K562 (cell line): ENCODE measurements around the gene CYP46A1. TPM values are rescaled to one million over a fixed set of nuclear protein-coding genes. Genes with fewer than 3 reads are reported as not detected.

Experiments
- ATAC-seq: fragments of 200-7000 bp; cut with Tn5 transposase; 3 replicates; pipeline ENCODE4 v1.9.1; 2020; ENCODE audit warnings: moderate library complexity
- BruUV-seq: library from RNA; stranded (reverse); fragments of 400-500 nt; replicated peaks from 2 replicates; lab custom pipeline; 2021; lab: Mats Ljungman, UMichigan
- CTCF ChIA-PET: fragments of 300-600 bp; formaldehyde crosslinking; extraction: SDS; loops from one replicate; lab custom pipeline; 2021; ENCODE audit warnings: low intra/inter-chr PET ratio; lab: Yijun Ruan, JAX
- POLR2A ChIA-PET: fragments of 300-600, 350-650 bp; sonication (Branson Sonifier 250); formaldehyde crosslinking; extraction: SDS; loops from one replicate; lab custom pipeline; 2021; ENCODE audit warnings: antibody characterized with exemption, inconsistent platforms; lab: Yijun Ruan, JAX
- DNase-seq, 4 experiments: peaks; one replicate each; pipeline versions ENCODE4 v3.0.0 to v3.0.0-alpha.2; 2011 to 2018; ENCODE audit warnings: low spot score in 3 of 4, mixed read lengths in 3 of 4; ENCODE audit errors: extremely low read depth in 1 of 4
- FAIRE-seq: peaks from 2 replicates; lab custom pipeline; 2011; peaks lifted over from hg19 to GRCh38; lab: Jason Lieb, UNC
- H2AFZ ChIP-seq: 2 replicates; pipeline ENCODE4 v1.6.0; 2011; ENCODE audit warnings: low read depth, low read length, control low read depth, inconsistent platforms
- H3K27ac ChIP-seq: fragments of 200-600 bp; 3 replicates; pipeline ENCODE4 v1.8.0; 2011; ENCODE audit warnings: low read depth, mild to moderate bottlenecking, control low read depth, inconsistent platforms, low read length, moderate library complexity, mixed read lengths; ENCODE audit errors: extremely low read depth
- H3K27me3 ChIP-seq, 2 experiments: fragments of 300-600 bp in 1 of 2; 2 replicates in 1 of 2; 3 replicates in 1 of 2; pipeline versions ENCODE4 v1.6.0 to v1.8.0; 2011; ENCODE audit warnings: inconsistent platforms in 2 of 2, low read length in 2 of 2, mild to moderate bottlenecking in 1 of 2, mixed read lengths in 1 of 2, moderate library complexity in 1 of 2; ENCODE audit not compliant: control insufficient read depth in 2 of 2, insufficient read depth in 2 of 2
- H3K36me3 ChIP-seq: fragments of 300-600 bp; 3 replicates; pipeline ENCODE4 v1.8.0; 2011; ENCODE audit warnings: mild to moderate bottlenecking, low read length, inconsistent platforms; ENCODE audit not compliant: control insufficient read depth, insufficient read depth
- H3K4me1 ChIP-seq, 2 experiments: fragments of 200-600 bp in 1 of 2; replicated peaks in 1 of 2; 2 replicates in 1 of 2; 3 replicates in 1 of 2; pipeline versions ENCODE4 v1.5.1 to v1.8.0; 2011; ENCODE audit warnings: inconsistent platforms in 2 of 2, low read length in 2 of 2, mild to moderate bottlenecking in 1 of 2, mixed read lengths in 1 of 2, moderate library complexity in 1 of 2; ENCODE audit not compliant: control insufficient read depth in 2 of 2, insufficient read depth in 2 of 2
- H3K4me2 ChIP-seq: 2 replicates; pipeline ENCODE4 v1.6.1; 2011; ENCODE audit warnings: low read length, control low read depth, inconsistent platforms, mixed read lengths; ENCODE audit not compliant: insufficient read depth
- H3K4me3 ChIP-seq: fragments of 200-600 bp; sonication (generic), shearing (Covaris generic); 2 replicates; pipeline ENCODE4 v1.5.1; 2016; ENCODE audit warnings: control low read depth, inconsistent platforms
- H3K79me2 ChIP-seq: fragments of 200-600 bp; 3 replicates; pipeline ENCODE4 v1.8.0; 2011; ENCODE audit warnings: low read length, inconsistent platforms; ENCODE audit not compliant: control insufficient read depth, insufficient read depth
- H3K9ac ChIP-seq, 2 experiments: 2 replicates each; pipeline versions ENCODE4 v1.6.0 to v1.6.1; 2011; ENCODE audit warnings: low read depth in 2 of 2, low read length in 2 of 2, control low read depth in 1 of 2, inconsistent platforms in 1 of 2, mild to moderate bottlenecking in 1 of 2, mixed read lengths in 1 of 2; ENCODE audit not compliant: insufficient read depth in 1 of 2
- H3K9me1 ChIP-seq: one replicate; pipeline ENCODE4 v1.6.0; 2011; ENCODE audit warnings: inconsistent platforms, mild to moderate bottlenecking, low read length, moderate library complexity; ENCODE audit not compliant: control insufficient read depth, insufficient read depth
- H3K9me3 ChIP-seq: replicated peaks from 2 replicates; pipeline ENCODE4 v1.5.1; 2011; ENCODE audit warnings: low read depth, low read length, inconsistent platforms; ENCODE audit not compliant: control insufficient read depth, insufficient read depth
- H4K20me1 ChIP-seq: replicated peaks from 2 replicates; pipeline ENCODE4 v1.6.1; 2011; ENCODE audit warnings: low read length, inconsistent platforms, mixed read lengths; ENCODE audit not compliant: control insufficient read depth, insufficient read depth
- CXXC5 ChIP-seq: fragments of 250-450 bp; sonication (Bioruptor Pico); IDR thresholded peaks from 2 replicates; pipeline ENCODE4 v1.8.0; 2022; ENCODE audit warnings: inconsistent platforms, mild to moderate bottlenecking, moderate library complexity
- ELF4 ChIP-seq: fragments of 450-650 bp; formaldehyde crosslinking; IDR thresholded peaks from 2 replicates; pipeline ENCODE4 v1.4.0; 2022; ENCODE audit warnings: missing genetic modification characterization
- HNRNPK ChIP-seq: fragments of 200-400 bp; formaldehyde crosslinking; IDR thresholded peaks from one replicate; pipeline ENCODE4 v1.6.1; 2018; ENCODE audit warnings: mild to moderate bottlenecking, low read depth, low read length; ENCODE audit not compliant: poor library complexity, severe bottlenecking
- JUNB ChIP-seq: fragments of 450-650 bp; formaldehyde crosslinking; conservative IDR thresholded peaks from 2 replicates; pipeline ENCODE4 v1.4.0; 2020; ENCODE audit warnings: mild to moderate bottlenecking
- NFRKB ChIP-seq: fragments of 450-650 bp; IDR thresholded peaks from 2 replicates; pipeline ENCODE4 v1.6.1; 2016; ENCODE audit warnings: low read depth
- ZBTB1 ChIP-seq: sonication (generic); formaldehyde crosslinking; IDR thresholded peaks from 2 replicates; pipeline ENCODE4 v1.8.1; 2023; ENCODE audit warnings: missing genetic modification reagents, low read depth, mild to moderate bottlenecking, borderline replicate concordance
- ZNF263 ChIP-seq: sonication (generic); formaldehyde crosslinking; IDR thresholded peaks from 2 replicates; pipeline ENCODE4 v1.8.0; 2022; ENCODE audit warnings: mild to moderate bottlenecking, missing genetic modification reagents, borderline replicate concordance
- WGBS: fragments of 100-300 bp; shearing (Covaris generic); methylation state at CpG from one replicate; pipeline ENCODE4 v1.1.6; 2016; ENCODE audit warnings: low coverage, mixed read lengths; ENCODE audit not compliant: insufficient coverage; ENCODE audit errors: missing lambda C conversion rate; 5-methylcytosine and 5-hydroxymethylcytosine counted together
- in situ Hi-C: fragments of 300-500 bp; cut with MboI; formaldehyde crosslinking; loops from 4 replicates; pipeline ENCODE4 v1.15.0; 2018; ENCODE audit warnings: inconsistent platforms, mixed read lengths
- intact Hi-C: fragments of 100-400 bp; cut with micrococcal nuclease; formaldehyde crosslinking; loops from 2 replicates; pipeline ENCODE4 v1.14.2; 2022
- polyA plus RNA-seq, 8 experiments: library from polyadenylated mRNA; depleted of rRNA in 4 of 8; stranded (reverse) in 5 of 8; unstranded in 3 of 8; fragments of >200 nt; fragmentation: Nextera tagmentation in 2 of 8; fragmentation: Illumina TruSeq in 1 of 8; extraction: Ambion mirVana in 2 of 8; extraction: Trizol in 1 of 8; gene quantifications; 2 replicates each; pipeline versions ENCODE4 v1.2.1 to v1.2.3, GENCODE V29; 2011 to 2014; ENCODE audit warnings: inconsistent platforms in 1 of 8, missing spikeins in 1 of 8
- total RNA-seq, 7 experiments: library from RNA; depleted of rRNA in 6 of 7; stranded (reverse); fragments of >200 nt in 6 of 7; fragmentation: Illumina TruSeq in 2 of 7; extraction: Trizol in 2 of 7; gene quantifications; 2 replicates each; pipeline versions ENCODE4 v1.2.1 to v1.2.3, GENCODE V29; 2011 to 2021; ENCODE audit warnings: low replicate concordance in 1 of 7
- TF ChIP-seq, protein P1 (sequence below): sonication (generic); formaldehyde crosslinking; IDR thresholded peaks from 2 replicates; pipeline ENCODE4 v1.8.0; 2022; ENCODE audit warnings: mild to moderate bottlenecking, missing genetic modification reagents

The CYP46A1 gene
- total and polyA plus RNA-seq, 9 of the 15 experiments (the other 6 are each of a cell fraction or from before 2014, with no cell fraction given) = not detected

DNA sequence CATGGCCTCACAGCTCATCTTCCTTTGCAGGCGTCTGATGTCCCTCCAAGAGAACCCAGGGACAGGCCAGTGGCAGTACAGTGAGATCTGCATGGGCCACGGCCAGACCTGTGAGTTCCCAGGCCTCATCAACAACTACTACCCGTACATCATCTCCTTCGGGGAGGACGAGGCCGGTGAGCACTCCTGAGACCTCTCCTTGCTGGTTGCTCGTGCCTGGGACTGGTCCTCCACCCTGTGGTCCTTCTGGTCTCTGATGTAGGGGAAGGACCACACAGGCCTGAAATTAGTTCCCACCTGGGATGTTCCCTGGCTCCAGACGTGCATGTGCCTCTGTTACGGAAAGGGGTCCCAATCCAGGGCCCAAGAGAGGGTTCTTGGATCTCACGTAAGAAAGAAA is 21.3 kb upstream of the CYP46A1 start:
- Histone ChIP-seq H3K9me3 (no peaks in the 10 kb centered on the region), H3K27me3 (peaks cover 3 to 56% of the 10 kb centered on the region in 2 experiments; a peak in 3 of 5 replicates), H2AFZ (no peak overlapping the region), H3K4me3 (no peak overlapping the region), H3K9me1 (no peaks in the 10 kb centered on the region), H3K27ac (no peak overlapping the region), H3K4me1 (peaks cover 0 to 4% of the 10 kb centered on the region in 2 experiments; a peak in 2 of 5 replicates), H3K79me2 (no peaks in the 10 kb centered on the region), H3K36me3 (no peaks in the 10 kb centered on the region), H4K20me1 (no peaks in the 10 kb centered on the region; the same call in none of the 2 replicates), H3K9ac (no peak overlapping the region), H3K4me2 (no peak overlapping the region)
- CTCF ChIA-PET = no interaction called here
- in situ Hi-C loops (no loop called here), intact Hi-C loops (no loop called here)
- POLR2A ChIA-PET = no interaction called here
- no TSS peak for BruUV-seq
- FAIRE-seq (no peak), DNase-seq (no peak), ATAC-seq (no peak)
- TF ChIP-seq ZBTB1 (CRISPR knock-in tag) = no peak
- TF ChIP-seq NFRKB = no peak
- TF ChIP-seq, protein P1, sequence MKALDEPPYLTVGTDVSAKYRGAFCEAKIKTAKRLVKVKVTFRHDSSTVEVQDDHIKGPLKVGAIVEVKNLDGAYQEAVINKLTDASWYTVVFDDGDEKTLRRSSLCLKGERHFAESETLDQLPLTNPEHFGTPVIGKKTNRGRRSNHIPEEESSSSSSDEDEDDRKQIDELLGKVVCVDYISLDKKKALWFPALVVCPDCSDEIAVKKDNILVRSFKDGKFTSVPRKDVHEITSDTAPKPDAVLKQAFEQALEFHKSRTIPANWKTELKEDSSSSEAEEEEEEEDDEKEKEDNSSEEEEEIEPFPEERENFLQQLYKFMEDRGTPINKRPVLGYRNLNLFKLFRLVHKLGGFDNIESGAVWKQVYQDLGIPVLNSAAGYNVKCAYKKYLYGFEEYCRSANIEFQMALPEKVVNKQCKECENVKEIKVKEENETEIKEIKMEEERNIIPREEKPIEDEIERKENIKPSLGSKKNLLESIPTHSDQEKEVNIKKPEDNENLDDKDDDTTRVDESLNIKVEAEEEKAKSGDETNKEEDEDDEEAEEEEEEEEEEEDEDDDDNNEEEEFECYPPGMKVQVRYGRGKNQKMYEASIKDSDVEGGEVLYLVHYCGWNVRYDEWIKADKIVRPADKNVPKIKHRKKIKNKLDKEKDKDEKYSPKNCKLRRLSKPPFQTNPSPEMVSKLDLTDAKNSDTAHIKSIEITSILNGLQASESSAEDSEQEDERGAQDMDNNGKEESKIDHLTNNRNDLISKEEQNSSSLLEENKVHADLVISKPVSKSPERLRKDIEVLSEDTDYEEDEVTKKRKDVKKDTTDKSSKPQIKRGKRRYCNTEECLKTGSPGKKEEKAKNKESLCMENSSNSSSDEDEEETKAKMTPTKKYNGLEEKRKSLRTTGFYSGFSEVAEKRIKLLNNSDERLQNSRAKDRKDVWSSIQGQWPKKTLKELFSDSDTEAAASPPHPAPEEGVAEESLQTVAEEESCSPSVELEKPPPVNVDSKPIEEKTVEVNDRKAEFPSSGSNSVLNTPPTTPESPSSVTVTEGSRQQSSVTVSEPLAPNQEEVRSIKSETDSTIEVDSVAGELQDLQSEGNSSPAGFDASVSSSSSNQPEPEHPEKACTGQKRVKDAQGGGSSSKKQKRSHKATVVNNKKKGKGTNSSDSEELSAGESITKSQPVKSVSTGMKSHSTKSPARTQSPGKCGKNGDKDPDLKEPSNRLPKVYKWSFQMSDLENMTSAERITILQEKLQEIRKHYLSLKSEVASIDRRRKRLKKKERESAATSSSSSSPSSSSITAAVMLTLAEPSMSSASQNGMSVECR = no peak
- no peak for TF ChIP-seq ELF4
- no peak for TF ChIP-seq CXXC5 (CRISPR knock-in tag)
- no peak for TF ChIP-seq JUNB
- TF ChIP-seq ZNF263 (CRISPR knock-in tag) = peak; percentile 45; the same call in 1 of the 2 replicates
- no peak for TF ChIP-seq HNRNPK
- 5% methylated on average over 8 of the region's 10 CpGs for WGBS
